Neural progenitor cell (in vitro differentiated cells): ENCODE data around the gene CDH23.

Experiments used
- CTCF ChIP-seq: fragments of 200-600 bp; sonication (generic); IDR thresholded peaks from 2 replicates; pipeline ENCODE4 v1.5.1; 2017; ENCODE audit warnings: antibody characterized with exemption, mild to moderate bottlenecking
- EZH2 ChIP-seq: fragments of 200-600 bp; sonication (generic); IDR thresholded peaks from 2 replicates; pipeline ENCODE4 v1.6.1; 2017; ENCODE audit warnings: antibody characterized with exemption, mild to moderate bottlenecking, moderate library complexity

DNA sequence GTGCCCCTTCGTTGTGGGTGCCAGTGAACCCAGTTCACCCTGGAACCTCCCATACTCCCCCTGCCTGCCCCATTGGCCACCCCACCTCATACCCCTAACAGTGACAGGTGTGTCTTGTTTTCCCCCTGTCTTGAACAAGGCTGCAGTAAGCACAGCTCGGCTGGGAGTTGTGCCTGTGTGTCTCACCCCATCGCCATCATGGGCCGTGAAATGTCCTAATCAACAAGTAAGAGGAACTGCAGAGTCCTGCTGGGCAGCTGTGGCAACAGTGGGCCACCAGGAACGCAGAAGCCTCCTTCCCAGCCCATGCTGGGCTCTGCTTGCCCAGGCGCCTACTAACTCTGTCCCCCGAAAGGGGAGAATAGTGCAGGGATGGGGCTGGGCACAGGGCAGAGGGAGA, 231.2 kb downstream of the CDH23 start:
- TF ChIP-seq EZH2 = no peak
- no peak for TF ChIP-seq CTCF
